Measurements from ENCODE around the gene PCP4L1. TPM values are rescaled to one million over a fixed set of nuclear protein-coding genes. Genes with fewer than 3 reads are reported as not detected.

Gene PCP4L1
- total RNA-seq, 2 donors from 2014 or later, result 0.59 TPM; not detected in 1

- H3K9me3 ChIP-seq, result peaks cover 0 to 14% of the 10 kb centered on the region in 2 donors
- TF ChIP-seq, protein P1, sequence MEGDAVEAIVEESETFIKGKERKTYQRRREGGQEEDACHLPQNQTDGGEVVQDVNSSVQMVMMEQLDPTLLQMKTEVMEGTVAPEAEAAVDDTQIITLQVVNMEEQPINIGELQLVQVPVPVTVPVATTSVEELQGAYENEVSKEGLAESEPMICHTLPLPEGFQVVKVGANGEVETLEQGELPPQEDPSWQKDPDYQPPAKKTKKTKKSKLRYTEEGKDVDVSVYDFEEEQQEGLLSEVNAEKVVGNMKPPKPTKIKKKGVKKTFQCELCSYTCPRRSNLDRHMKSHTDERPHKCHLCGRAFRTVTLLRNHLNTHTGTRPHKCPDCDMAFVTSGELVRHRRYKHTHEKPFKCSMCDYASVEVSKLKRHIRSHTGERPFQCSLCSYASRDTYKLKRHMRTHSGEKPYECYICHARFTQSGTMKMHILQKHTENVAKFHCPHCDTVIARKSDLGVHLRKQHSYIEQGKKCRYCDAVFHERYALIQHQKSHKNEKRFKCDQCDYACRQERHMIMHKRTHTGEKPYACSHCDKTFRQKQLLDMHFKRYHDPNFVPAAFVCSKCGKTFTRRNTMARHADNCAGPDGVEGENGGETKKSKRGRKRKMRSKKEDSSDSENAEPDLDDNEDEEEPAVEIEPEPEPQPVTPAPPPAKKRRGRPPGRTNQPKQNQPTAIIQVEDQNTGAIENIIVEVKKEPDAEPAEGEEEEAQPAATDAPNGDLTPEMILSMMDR (IDR thresholded peaks at IDR 0.05), result no peak
- H3K27me3 ChIP-seq, result no peaks in the 10 kb centered on the region
- H3K27ac ChIP-seq, result no peak overlapping the region
- H3K4me3 ChIP-seq, result no peak overlapping the region
- no peaks in the 10 kb centered on the region for H3K36me3 ChIP-seq
- no peak for DNase-seq (ENCODE audit: low spot score)
- peaks cover 0 to 9% of the 10 kb centered on the region in 2 donors for H3K4me1 ChIP-seq
Observed at GRCh38 chr1:161259345-161259702, 779 bp downstream of the PCP4L1 start.

GRCh38 chr1:161259765-161260164 lies 1.2 kb downstream of the PCP4L1 start:
- H3K9me3 ChIP-seq, result peaks cover 0 to 14% of the 10 kb centered on the region in 2 donors
- H3K4me3 ChIP-seq, result no peak overlapping the region
- H3K27me3 ChIP-seq, result no peaks in the 10 kb centered on the region
- peaks cover 0 to 9% of the 10 kb centered on the region in 2 donors for H3K4me1 ChIP-seq
- no peak for DNase-seq (ENCODE audit: low spot score)
- TF ChIP-seq, protein P1 (IDR thresholded peaks at IDR 0.05), result no peak
- no peaks in the 10 kb centered on the region for H3K36me3 ChIP-seq
- no peak overlapping the region for H3K27ac ChIP-seq

DNA sequence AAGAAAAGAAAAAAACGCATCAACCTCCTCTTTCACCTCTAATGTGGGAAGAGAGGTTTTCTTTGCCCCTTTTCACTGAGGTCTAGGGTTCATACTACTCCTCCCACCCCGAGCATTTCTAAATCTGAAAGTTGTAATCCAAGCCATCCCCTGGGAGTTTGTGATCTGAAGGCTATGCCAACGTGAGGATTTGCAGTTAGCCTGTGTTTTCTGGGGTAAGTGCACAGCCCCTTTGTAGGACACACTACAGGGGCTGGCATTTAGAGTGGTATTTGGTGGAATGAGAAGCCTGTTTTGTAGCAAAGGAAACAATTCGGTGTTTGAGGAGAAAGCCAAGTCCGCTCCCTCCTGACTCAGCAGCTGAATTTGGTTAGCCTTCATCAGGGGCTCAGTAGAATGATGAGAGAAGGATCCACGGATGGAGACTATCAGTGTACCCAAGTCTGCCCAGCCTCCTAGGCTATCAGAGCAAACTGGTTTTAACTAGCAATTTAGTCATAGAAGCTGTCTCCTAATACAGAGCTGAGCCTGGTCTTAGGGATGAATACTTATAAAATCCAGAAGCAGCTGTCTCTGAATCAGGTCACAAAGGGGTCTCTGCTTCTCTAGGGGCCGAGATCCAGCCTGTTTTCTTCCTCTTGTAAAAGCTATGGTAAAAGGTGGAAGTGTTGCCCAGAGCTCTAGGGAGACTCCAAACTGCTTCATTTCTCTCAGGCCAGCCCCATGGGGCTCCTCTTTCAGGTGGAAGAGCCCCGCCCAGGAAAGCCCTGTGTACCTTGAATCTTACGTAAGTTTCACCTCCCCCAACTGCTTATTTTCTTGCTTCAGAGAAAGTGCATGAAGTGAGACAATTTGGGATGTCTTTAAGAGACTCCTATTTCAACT lies 2.1 kb downstream of the PCP4L1 start:
- Histone ChIP-seq H3K4me1 (peaks cover 0 to 9% of the 10 kb centered on the region in 2 donors), H3K4me3 (no peak overlapping the region), H3K27me3 (no peaks in the 10 kb centered on the region), H3K9me3 (peaks cover 0 to 14% of the 10 kb centered on the region in 2 donors), H3K36me3 (no peaks in the 10 kb centered on the region), H3K27ac (no peak overlapping the region)
- TF ChIP-seq, protein P1 (IDR thresholded peaks at IDR 0.05), result no peak
- DNase-seq (ENCODE audit: low spot score), result no peak

- TF ChIP-seq, protein P1 (IDR thresholded peaks at IDR 0.05), result no peak
Observed at GRCh38 chr1:161261261-161262235, 3.0 kb downstream of the PCP4L1 start.

DNA sequence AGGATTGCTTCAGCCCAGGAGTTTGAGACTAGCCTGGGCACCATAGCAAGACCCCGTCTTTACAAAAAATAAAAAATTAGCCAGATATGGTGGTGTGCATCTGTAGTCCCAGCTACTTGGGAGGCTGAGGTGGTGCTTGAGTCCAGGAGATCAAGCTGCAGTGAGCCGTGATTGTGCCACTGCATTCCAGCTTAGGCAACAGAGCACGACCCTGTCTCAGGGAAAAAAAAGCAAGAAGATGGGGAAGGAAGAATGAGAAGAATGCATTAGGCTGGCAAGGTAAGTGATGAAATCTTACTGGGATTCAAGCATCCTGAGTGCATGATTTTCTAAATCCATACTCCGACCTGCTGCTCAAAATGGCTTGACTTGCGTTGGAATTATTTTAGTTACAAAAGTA lies 6.8 kb downstream of the PCP4L1 start:
- no peaks in the 10 kb centered on the region for H3K9me3 ChIP-seq
- no peak for DNase-seq (ENCODE audit: low spot score)
- no peaks in the 10 kb centered on the region for H3K4me1 ChIP-seq
- TF ChIP-seq, protein P1 (IDR thresholded peaks at IDR 0.05), result no peak
- no peaks in the 10 kb centered on the region for H3K36me3 ChIP-seq
- no peak overlapping the region for H3K4me3 ChIP-seq
- H3K27me3 ChIP-seq, result no peaks in the 10 kb centered on the region
- no peak overlapping the region for H3K27ac ChIP-seq

More at GRCh38 chr1:161261261-161262235, 3.0 kb downstream of the PCP4L1 start:
- Histone ChIP-seq H3K27ac (no peak overlapping the region), H3K4me1 (peaks cover 0 to 9% of the 10 kb centered on the region in 2 donors), H3K36me3 (no peaks in the 10 kb centered on the region), H3K9me3 (peaks cover 0 to 12% of the 10 kb centered on the region in 2 donors), H3K4me3 (no peak overlapping the region), H3K27me3 (no peaks in the 10 kb centered on the region)
- DNase-seq (ENCODE audit: low spot score), result no peak
